Upper lobe of right lung (tissue), 1 donor: ENCODE results near the gene ORM2. TPM values are rescaled to one million over a fixed set of nuclear protein-coding genes. Genes with fewer than 3 reads are reported as not detected.

Source experiments
- ATAC-seq: fragments of 200-7000 bp; cut with Tn5 transposase; one replicate; pipeline ENCODE4 v1.9.1; 2020; ENCODE audit warnings: mild to moderate bottlenecking, moderate library complexity
- DNase-seq: peaks from one replicate; pipeline ENCODE4 v3.0.0-alpha.2; 2020
- H3K27ac ChIP-seq: fragments of 200-600 bp; one replicate; pipeline ENCODE4 v1.8.0; 2022
- H3K27me3 ChIP-seq: fragments of 200-600 bp; one replicate; pipeline ENCODE4 v1.8.0; 2022; ENCODE audit warnings: mild to moderate bottlenecking
- H3K36me3 ChIP-seq: fragments of 200-600 bp; one replicate; pipeline ENCODE4 v1.8.0; 2022
- H3K4me1 ChIP-seq: fragments of 200-600 bp; one replicate; pipeline ENCODE4 v1.8.0; 2022
- H3K4me3 ChIP-seq: fragments of 200-600 bp; one replicate; pipeline ENCODE4 v1.8.0; 2022; ENCODE audit warnings: mild to moderate bottlenecking
- H3K9me3 ChIP-seq: fragments of 200-600 bp; one replicate; pipeline ENCODE4 v1.8.0; 2022
- intact Hi-C: fragments of 100-400 bp; cut with DNase I; formaldehyde crosslinking; loops from one replicate; pipeline ENCODE4 v1.11.0; 2022
- total RNA-seq: library from RNA; stranded (reverse); fragmentation: NEBNext Ultra II Directional; extraction: Animal tissue kit (Norgen Biotek cat#: 25700); gene quantifications from one replicate; pipeline ENCODE4 v1.2.1, GENCODE V29; 2021
- TF ChIP-seq, protein P1 (sequence below): fragments of 200-600 bp; IDR thresholded peaks from one replicate; pipeline ENCODE4 v1.8.0; 2022; ENCODE audit warnings: antibody characterized with exemption
- donor health status: DM: no; HTN: yes; CAD: no; lungs with severe emphysema.

Gene ORM2
- total RNA-seq, 1 donor from 2014 or later = 3.9 TPM

GRCh38 chr9:114335745-114336144 is 6.1 kb downstream of the ORM2 start:
- ATAC-seq = no peak
- H3K4me1 ChIP-seq = no peaks in the 10 kb centered on the region
- intact Hi-C loops = no loop called here

GRCh38 chr9:114336157-114336556 is 6.5 kb downstream of the ORM2 start:
- Histone ChIP-seq H3K4me3 (no peak overlapping the region), H3K27me3 (no peaks in the 10 kb centered on the region), H3K4me1 (no peaks in the 10 kb centered on the region), H3K36me3 (peaks cover 58% of the 10 kb centered on the region), H3K27ac (no peak overlapping the region), H3K9me3 (no peaks in the 10 kb centered on the region)
- ATAC-seq (no peak), DNase-seq (no peak)
- TF ChIP-seq, protein P1, sequence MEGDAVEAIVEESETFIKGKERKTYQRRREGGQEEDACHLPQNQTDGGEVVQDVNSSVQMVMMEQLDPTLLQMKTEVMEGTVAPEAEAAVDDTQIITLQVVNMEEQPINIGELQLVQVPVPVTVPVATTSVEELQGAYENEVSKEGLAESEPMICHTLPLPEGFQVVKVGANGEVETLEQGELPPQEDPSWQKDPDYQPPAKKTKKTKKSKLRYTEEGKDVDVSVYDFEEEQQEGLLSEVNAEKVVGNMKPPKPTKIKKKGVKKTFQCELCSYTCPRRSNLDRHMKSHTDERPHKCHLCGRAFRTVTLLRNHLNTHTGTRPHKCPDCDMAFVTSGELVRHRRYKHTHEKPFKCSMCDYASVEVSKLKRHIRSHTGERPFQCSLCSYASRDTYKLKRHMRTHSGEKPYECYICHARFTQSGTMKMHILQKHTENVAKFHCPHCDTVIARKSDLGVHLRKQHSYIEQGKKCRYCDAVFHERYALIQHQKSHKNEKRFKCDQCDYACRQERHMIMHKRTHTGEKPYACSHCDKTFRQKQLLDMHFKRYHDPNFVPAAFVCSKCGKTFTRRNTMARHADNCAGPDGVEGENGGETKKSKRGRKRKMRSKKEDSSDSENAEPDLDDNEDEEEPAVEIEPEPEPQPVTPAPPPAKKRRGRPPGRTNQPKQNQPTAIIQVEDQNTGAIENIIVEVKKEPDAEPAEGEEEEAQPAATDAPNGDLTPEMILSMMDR = no peak
- intact Hi-C loops = no loop called here

More at GRCh38 chr9:114335745-114336144, 6.1 kb downstream of the ORM2 start:
- Histone ChIP-seq H3K27ac (no peak overlapping the region), H3K4me3 (no peak overlapping the region), H3K27me3 (no peaks in the 10 kb centered on the region), H3K36me3 (peaks cover 54% of the 10 kb centered on the region), H3K9me3 (no peaks in the 10 kb centered on the region)
- no peak for DNase-seq
- TF ChIP-seq, protein P1 = no peak

GRCh38 chr9:114336699-114337395 is 7.2 kb downstream of the ORM2 start:
- no peaks in the 10 kb centered on the region for H3K9me3 ChIP-seq
- no peak for DNase-seq
- no peaks in the 10 kb centered on the region for H3K27me3 ChIP-seq
- no peak for ATAC-seq
- TF ChIP-seq, protein P1 = no peak
- H3K4me3 ChIP-seq = no peak overlapping the region
- H3K27ac ChIP-seq = no peak overlapping the region
- peaks cover 65% of the 10 kb centered on the region for H3K36me3 ChIP-seq
- intact Hi-C loops = no loop called here
- H3K4me1 ChIP-seq = no peaks in the 10 kb centered on the region

DNA sequence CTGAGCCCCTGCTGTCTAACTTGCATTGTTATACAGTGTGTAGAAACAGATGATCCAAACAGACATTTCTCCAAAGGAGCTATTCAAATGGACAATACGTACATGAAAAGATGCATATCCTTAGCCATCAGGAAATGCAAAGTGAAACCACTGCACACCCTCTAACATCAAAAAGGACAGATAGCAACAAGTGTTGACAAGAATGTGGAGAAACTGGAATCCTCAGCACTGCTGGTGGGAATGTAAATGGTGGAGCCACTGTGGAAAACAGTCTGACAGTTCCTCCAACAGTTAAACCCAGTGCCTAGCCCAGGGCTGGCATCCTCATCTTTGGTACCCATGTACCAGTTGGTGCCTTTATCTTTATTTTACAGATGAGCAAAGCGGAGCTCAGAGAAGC is 8.5 kb downstream of the ORM2 start:
- H3K9me3 ChIP-seq = no peaks in the 10 kb centered on the region
- H3K36me3 ChIP-seq = peaks cover 77% of the 10 kb centered on the region
- H3K27ac ChIP-seq = no peak overlapping the region
- no peaks in the 10 kb centered on the region for H3K4me1 ChIP-seq
- ATAC-seq (no peak), DNase-seq (no peak)
- TF ChIP-seq, protein P1 = no peak
- no peak overlapping the region for H3K4me3 ChIP-seq
- no peaks in the 10 kb centered on the region for H3K27me3 ChIP-seq
- intact Hi-C loops = no loop called here

- Histone ChIP-seq H3K4me1 (no peaks in the 10 kb centered on the region), H3K4me3 (no peak overlapping the region), H3K27me3 (no peaks in the 10 kb centered on the region), H3K27ac (no peak overlapping the region), H3K36me3 (peaks cover 88% of the 10 kb centered on the region), H3K9me3 (no peaks in the 10 kb centered on the region)
- intact Hi-C loops = no loop called here
- ATAC-seq (peak; percentile 75), DNase-seq (peak; percentile 79)
- TF ChIP-seq, protein P1 = peak; percentile 81
Measured at GRCh38 chr9:114339130-114339908, 9.7 kb downstream of the ORM2 start.
